ENCODE data around the gene DNASE2.

DNASE2 gene

GRCh38 chr19:12873891-12874745, 7.1 kb downstream of the DNASE2 start:
- Histone ChIP-seq H3K4me1 (ENCODE audit: insufficient read depth, poor library complexity, severe bottlenecking) (no peaks in the 10 kb centered on the region), H3K27me3 (ENCODE audit: insufficient read depth, poor library complexity, severe bottlenecking) (no peaks in the 10 kb centered on the region), H3K27ac (ENCODE audit: poor library complexity, severe bottlenecking) (no peak overlapping the region), H3K36me3 (ENCODE audit: low read depth) (peaks cover 10% of the 10 kb centered on the region), H3K4me3 (ENCODE audit: severe bottlenecking) (peak overlapping the region; percentile 24), H3K9me3 (ENCODE audit: severe bottlenecking) (no peaks in the 10 kb centered on the region)
- no peak for ATAC-seq (ENCODE audit: low read depth)
- no peak for TF ChIP-seq CTCF (IDR thresholded peaks at IDR 0.05; ENCODE audit: poor library complexity, severe bottlenecking)
- no peak for DNase-seq (ENCODE audit: low spot score)

DNA sequence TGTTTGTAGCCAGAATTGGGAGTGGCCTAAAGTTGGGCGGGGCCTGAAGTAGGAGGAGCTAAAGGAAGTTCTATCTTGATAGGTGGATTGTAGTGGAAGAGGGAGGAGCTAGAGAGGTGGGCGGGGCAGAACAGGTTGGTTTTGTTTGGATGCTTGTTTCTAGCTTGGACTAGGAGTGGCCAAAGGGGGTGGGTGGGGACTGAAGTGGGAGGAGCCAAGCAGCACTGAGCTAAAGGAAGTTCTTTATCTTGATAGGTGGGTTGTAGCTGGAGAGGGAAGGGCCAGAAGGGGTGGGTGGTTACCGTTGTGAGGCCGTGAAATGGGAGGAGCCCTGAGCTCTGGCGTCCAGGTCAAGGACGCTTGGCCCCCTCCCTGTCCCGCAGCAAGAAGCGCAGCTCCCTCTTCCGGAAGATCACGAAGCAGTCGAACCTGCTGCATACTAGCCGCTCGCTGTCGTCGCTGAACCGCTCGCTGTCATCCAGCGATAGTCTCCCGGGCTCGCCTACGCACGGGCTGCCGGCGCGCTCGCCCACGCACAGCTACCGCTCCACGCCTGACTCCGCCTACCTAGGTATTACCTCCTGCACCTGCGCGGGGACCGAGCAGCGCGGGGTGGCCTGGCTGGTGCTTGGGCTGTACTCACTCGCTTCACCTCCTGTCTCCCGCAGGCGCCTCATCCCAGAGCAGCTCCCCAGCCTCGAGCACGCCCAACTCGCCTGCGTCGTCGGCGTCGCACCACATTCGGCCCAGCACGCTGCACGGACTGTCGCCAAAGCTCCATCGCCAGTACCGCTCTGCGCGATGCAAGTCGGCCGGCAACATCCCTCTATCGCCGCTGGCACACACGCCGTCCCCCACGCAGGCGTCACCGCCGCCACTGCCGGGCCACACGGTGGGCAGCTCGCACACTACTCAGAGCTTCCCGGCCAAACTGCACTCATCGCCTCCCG, 8.0 kb downstream of the DNASE2 start:
- DNase-seq (ENCODE audit: low spot score): no peak
- H3K27me3 ChIP-seq (ENCODE audit: insufficient read depth, poor library complexity, severe bottlenecking): no peaks in the 10 kb centered on the region
- TF ChIP-seq CTCF (IDR thresholded peaks at IDR 0.05; ENCODE audit: poor library complexity, severe bottlenecking): peak; percentile 34
- H3K4me1 ChIP-seq (ENCODE audit: insufficient read depth, poor library complexity, severe bottlenecking): no peaks in the 10 kb centered on the region
- H3K27ac ChIP-seq (ENCODE audit: poor library complexity, severe bottlenecking): no peak overlapping the region
- peaks cover 5% of the 10 kb centered on the region for H3K36me3 ChIP-seq (ENCODE audit: low read depth)
- H3K4me3 ChIP-seq (ENCODE audit: severe bottlenecking): peak overlapping the region; percentile 24
- no peaks in the 10 kb centered on the region for H3K9me3 ChIP-seq (ENCODE audit: severe bottlenecking)
- ATAC-seq (ENCODE audit: low read depth): peak; percentile 83

- Histone ChIP-seq H3K4me1 (ENCODE audit: insufficient read depth, poor library complexity, severe bottlenecking) (no peaks in the 10 kb centered on the region), H3K36me3 (ENCODE audit: low read depth) (no peaks in the 10 kb centered on the region), H3K27ac (ENCODE audit: poor library complexity, severe bottlenecking) (no peak overlapping the region), H3K4me3 (ENCODE audit: severe bottlenecking) (no peak overlapping the region), H3K9me3 (ENCODE audit: severe bottlenecking) (no peaks in the 10 kb centered on the region), H3K27me3 (ENCODE audit: insufficient read depth, poor library complexity, severe bottlenecking) (no peaks in the 10 kb centered on the region)
- DNase-seq (ENCODE audit: low spot score): no peak
- no peak for TF ChIP-seq CTCF (IDR thresholded peaks at IDR 0.05; ENCODE audit: poor library complexity, severe bottlenecking)
- no peak for ATAC-seq (ENCODE audit: low read depth)
These were observed 9.0 kb downstream of the DNASE2 start for GRCh38 chr19:12872255-12872654.

DNA sequence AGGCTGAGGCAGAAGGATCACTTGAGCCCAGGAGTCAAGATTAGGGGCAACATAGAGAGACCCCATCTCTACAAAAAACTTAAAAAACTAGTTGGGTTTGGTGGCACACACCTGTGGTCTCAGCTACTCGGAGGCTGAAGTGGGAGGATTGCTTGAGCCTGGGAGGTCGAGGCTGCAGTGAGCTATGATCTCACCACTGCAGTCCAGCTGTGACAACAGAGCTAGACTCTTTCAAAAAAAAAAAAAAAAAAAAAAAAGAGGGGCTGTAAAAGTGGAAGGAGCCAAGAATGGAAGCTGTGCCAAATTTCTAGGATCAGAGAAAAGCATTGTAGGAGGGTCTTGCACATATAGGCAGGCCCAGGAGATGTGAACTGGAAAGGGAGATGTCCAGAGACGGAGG, 9.6 kb downstream of the DNASE2 start:
- H3K27ac ChIP-seq (ENCODE audit: poor library complexity, severe bottlenecking): no peak overlapping the region

More for the DNA sequence above, 9.6 kb downstream of the DNASE2 start:
- Histone ChIP-seq H3K4me3 (ENCODE audit: severe bottlenecking) (no peak overlapping the region), H3K27me3 (ENCODE audit: insufficient read depth, poor library complexity, severe bottlenecking) (no peaks in the 10 kb centered on the region), H3K36me3 (ENCODE audit: low read depth) (no peaks in the 10 kb centered on the region), H3K4me1 (ENCODE audit: insufficient read depth, poor library complexity, severe bottlenecking) (no peaks in the 10 kb centered on the region), H3K9me3 (ENCODE audit: severe bottlenecking) (no peaks in the 10 kb centered on the region)
- ATAC-seq (ENCODE audit: low read depth) (no peak), DNase-seq (ENCODE audit: low spot score) (no peak)
- no peak for TF ChIP-seq CTCF (IDR thresholded peaks at IDR 0.05; ENCODE audit: poor library complexity, severe bottlenecking)

Measured in RWPE2 (cell line).